Measurements from ENCODE around the gene CALCB. TPM values are rescaled to one million over a fixed set of nuclear protein-coding genes. Genes with fewer than 3 reads are reported as not detected.
A peak's percentile ranks its signal among the peaks of the same experiment; 100 is the strongest.

CALCB gene
- total RNA-seq, 2 donors from 2014 or later = 4.2 to 11.5 TPM

DNA sequence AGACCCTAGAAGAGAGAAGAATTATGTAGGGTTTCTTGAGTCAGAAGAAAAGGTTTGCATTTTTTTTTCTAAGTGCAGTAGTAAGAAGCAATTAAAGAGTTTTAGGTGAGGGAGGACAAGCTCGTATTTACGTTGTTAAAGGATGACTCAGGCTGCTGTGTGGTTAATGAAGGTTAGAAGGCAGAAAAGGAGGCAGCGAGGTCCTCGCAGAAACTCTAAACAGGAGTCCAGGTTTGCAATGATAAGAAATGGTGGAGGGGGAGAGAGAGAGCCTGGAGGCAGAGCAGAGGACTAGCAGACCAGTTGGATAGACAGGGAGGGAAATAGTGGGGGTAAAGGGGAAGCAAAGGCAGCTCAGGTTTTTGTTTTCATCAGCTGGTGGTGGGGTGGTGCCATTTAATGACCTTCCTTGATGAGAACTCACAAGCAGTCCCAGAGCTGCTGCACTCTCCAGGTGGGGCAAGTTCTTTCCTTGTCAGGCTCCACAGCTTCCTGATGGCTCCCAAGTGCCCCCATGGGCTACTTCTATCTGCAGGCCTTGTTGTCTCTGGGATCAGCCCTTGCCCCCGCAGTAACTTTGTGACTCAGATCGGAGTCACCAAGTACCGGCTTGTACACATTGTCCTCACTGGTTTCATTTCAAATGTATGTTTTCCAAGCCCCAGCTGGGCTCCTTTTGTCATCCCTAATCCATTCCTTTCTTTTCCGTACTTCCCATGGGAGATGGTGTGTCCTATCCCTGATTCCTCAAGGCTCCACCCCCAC is 33.0 kb downstream of the CALCB start:
- TF ChIP-seq, protein P1, sequence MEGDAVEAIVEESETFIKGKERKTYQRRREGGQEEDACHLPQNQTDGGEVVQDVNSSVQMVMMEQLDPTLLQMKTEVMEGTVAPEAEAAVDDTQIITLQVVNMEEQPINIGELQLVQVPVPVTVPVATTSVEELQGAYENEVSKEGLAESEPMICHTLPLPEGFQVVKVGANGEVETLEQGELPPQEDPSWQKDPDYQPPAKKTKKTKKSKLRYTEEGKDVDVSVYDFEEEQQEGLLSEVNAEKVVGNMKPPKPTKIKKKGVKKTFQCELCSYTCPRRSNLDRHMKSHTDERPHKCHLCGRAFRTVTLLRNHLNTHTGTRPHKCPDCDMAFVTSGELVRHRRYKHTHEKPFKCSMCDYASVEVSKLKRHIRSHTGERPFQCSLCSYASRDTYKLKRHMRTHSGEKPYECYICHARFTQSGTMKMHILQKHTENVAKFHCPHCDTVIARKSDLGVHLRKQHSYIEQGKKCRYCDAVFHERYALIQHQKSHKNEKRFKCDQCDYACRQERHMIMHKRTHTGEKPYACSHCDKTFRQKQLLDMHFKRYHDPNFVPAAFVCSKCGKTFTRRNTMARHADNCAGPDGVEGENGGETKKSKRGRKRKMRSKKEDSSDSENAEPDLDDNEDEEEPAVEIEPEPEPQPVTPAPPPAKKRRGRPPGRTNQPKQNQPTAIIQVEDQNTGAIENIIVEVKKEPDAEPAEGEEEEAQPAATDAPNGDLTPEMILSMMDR (IDR thresholded peaks at IDR 0.05) = no peak
- TF ChIP-seq POLR2A (IDR thresholded peaks at IDR 0.05) = no peak
- WGBS, 2 donors = 91 to 94% methylated on average over 8 of the region's 8 CpGs
- Histone ChIP-seq H3K27ac (no peak overlapping the region), H3K9me3 (no peaks in the 10 kb centered on the region), H3K4me1 (peaks cover 9% of the 10 kb centered on the region), H3K4me3 (no peak overlapping the region), H3K36me3 (replicated peaks in 1 of 2; ENCODE audit: insufficient read depth in 1 of 2, low read depth in 2 of 2) (no peaks in the 10 kb centered on the region), H3K27me3 (no peaks in the 10 kb centered on the region)
- no peak for ATAC-seq
- no peak for DNase-seq
- intact Hi-C loops (cut with DNase I) = no loop called here

DNA sequence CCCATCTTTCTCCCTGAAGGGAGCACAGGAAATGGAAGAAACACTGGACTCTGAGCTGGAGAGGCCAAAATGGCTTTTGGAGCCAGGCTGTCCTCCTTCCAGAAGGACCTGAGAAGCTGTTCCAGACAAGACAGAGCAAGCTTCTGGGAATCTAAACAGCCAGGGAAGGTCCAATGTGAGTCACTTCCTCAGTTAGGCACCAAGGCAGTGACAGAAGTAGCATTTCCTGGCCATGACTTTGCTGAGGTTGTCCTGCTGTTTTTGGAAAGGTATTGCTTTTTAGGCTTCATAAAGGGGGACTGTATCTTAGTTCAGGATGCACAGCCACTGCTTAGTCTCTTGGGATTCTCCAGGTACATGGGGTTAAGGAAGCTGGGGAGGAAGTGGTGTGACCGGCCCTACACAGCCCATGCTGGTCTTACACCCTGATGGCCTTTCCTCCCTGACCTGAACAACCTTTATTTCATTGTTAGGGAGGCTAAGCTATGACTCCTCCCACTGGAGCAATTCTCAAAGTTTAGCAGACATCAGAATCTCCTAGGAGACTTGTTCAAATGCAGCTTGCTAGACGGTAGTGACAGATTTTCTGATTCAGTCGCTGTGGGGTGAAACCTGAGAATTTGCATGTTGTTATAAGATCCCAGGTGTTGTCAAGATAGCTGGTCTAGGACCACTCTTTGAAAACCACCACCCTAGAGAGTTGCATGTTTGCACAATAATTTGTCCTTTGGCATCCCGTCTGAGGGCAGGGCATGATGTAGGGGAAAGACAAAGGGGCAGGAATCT is 34.5 kb downstream of the CALCB start:
- TF ChIP-seq, protein P1 (IDR thresholded peaks at IDR 0.05) = no peak
- no peak for TF ChIP-seq POLR2A (IDR thresholded peaks at IDR 0.05)
- ATAC-seq (no peak), DNase-seq (no peak)
- Histone ChIP-seq H3K27me3 (no peaks in the 10 kb centered on the region), H3K4me1 (peaks cover 9% of the 10 kb centered on the region), H3K9me3 (no peaks in the 10 kb centered on the region), H3K27ac (no peak overlapping the region), H3K36me3 (replicated peaks in 1 of 2; ENCODE audit: insufficient read depth in 1 of 2, low read depth in 2 of 2) (no peaks in the 10 kb centered on the region), H3K4me3 (no peak overlapping the region)
- WGBS, 2 donors = 46 to 65% methylated on average over 4 of the region's 4 CpGs
- intact Hi-C loops (cut with DNase I) = no loop called here

DNA sequence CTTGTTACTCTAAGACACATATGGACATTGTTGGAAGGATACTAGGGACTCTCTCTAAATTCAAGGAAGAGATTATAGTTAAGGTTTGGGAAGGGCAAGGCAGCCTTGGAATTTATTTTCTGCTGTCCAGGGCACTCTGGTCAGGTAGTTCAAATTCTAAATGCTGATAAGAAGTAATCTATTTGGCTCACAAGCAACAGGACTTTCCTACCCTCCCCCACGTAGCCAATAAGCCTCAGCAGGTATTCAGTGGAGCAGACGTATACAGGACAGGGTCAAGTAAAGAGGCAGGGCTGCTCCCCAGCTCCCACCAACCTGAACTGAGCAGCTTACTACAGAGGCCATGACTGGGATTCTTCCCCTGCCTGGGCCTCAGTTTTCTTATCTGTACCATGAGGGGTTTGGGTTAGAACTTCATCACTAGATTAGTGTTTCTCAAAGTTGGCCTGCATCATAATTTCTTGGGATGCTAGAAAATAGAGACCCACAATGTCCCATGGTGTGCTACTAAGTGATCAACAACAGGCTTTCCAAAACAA is 35.3 kb downstream of the CALCB start:
- peak in 1 of 4 donors; percentile 19 for DNase-seq
- TF ChIP-seq, protein P1 (IDR thresholded peaks at IDR 0.05) = no peak
- TF ChIP-seq POLR2A (IDR thresholded peaks at IDR 0.05) = no peak
- H3K27ac ChIP-seq = no peak overlapping the region
- H3K36me3 ChIP-seq (replicated peaks in 1 of 2; ENCODE audit: insufficient read depth in 1 of 2, low read depth in 2 of 2) = no peaks in the 10 kb centered on the region
- H3K9me3 ChIP-seq = no peaks in the 10 kb centered on the region
- H3K4me1 ChIP-seq = peaks cover 9% of the 10 kb centered on the region
- 0 to 49% methylated on average over 2 of the region's 2 CpGs for WGBS, 2 donors
- ATAC-seq = no peak
- no peak overlapping the region for H3K4me3 ChIP-seq
- no peaks in the 10 kb centered on the region for H3K27me3 ChIP-seq
- intact Hi-C loops (cut with DNase I) = no loop called here

DNA sequence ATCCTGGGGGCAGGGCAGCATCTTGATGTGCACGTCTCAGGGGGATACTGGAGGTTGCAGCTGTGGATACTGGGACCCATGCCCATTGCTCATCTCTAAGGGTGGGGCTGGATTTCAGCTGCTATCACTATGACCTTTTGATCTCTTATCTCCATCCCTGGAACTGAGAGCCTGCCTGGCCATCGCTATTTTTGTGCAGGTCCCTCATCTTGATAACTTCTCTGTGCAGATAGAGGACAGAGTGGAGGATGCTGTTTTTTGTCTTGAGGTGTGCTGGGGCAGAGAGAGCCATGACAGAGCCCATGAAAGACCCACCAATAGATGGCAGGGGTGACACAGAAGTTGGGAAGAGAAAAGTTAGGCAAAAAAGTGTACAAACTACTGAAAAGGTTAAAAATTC is 36.2 kb downstream of the CALCB start:
- H3K27ac ChIP-seq = no peak overlapping the region
- intact Hi-C loops (cut with DNase I) = no loop called here
- TF ChIP-seq POLR2A (IDR thresholded peaks at IDR 0.05) = no peak
- TF ChIP-seq, protein P1 (IDR thresholded peaks at IDR 0.05) = no peak
- no peak for ATAC-seq
- H3K36me3 ChIP-seq (replicated peaks in 1 of 2; ENCODE audit: insufficient read depth in 1 of 2, low read depth in 2 of 2) = no peaks in the 10 kb centered on the region
- no peaks in the 10 kb centered on the region for H3K27me3 ChIP-seq
- peaks cover 13% of the 10 kb centered on the region for H3K4me1 ChIP-seq
- 82 to 87% methylated on average over 2 of the region's 2 CpGs for WGBS, 2 donors
- no peak for DNase-seq
- H3K4me3 ChIP-seq = no peak overlapping the region
- H3K9me3 ChIP-seq = no peaks in the 10 kb centered on the region
